NT2/D1 (cell line): Measurements from ENCODE around the gene PRKG1.

Source experiments
- SUZ12 ChIP-seq: IDR thresholded peaks from 2 replicates; pipeline ENCODE4 v1.6.1; 2011; ENCODE audit not compliant: insufficient read length, insufficient read depth; ENCODE audit errors: extremely low read depth
- YY1 ChIP-seq: IDR thresholded peaks from 2 replicates; pipeline ENCODE4 v1.6.1; 2011; ENCODE audit not compliant: insufficient read length, insufficient read depth
- ZNF274 ChIP-seq: IDR thresholded peaks from 2 replicates; pipeline ENCODE4 v1.6.1; 2011; ENCODE audit warnings: mild to moderate bottlenecking, low read depth, low read length

GRCh38 chr10:51124852-51125251, 50.6 kb downstream of the PRKG1 start:
- no peak for TF ChIP-seq YY1
- TF ChIP-seq SUZ12, result no peak
- no peak for TF ChIP-seq ZNF274
